ENCODE measurements around the gene TMEM94.

TMEM94 gene

GRCh38 chr17:75468779-75469373 is 12.4 kb downstream of the TMEM94 start:
- Histone ChIP-seq H3K27ac (no peak overlapping the region), H3K36me3 (ENCODE audit: insufficient read depth, low read length) (peaks cover 16% of the 10 kb centered on the region; the same call in 1 of the 2 replicates), H3K9me3 (ENCODE audit: low read depth, low read length) (no peaks in the 10 kb centered on the region), H3K4me3 (no peak overlapping the region), H3K9ac (ENCODE audit: insufficient read length) (no peak overlapping the region)
- TF ChIP-seq EZH2 (IDR thresholded peaks at IDR 0.05): no peak
- no peak for DNase-seq (ENCODE audit: low read depth, low spot score)

GRCh38 chr17:75471207-75471606 is 14.8 kb downstream of the TMEM94 start:
- no peak for TF ChIP-seq FOXP2 (optimal IDR thresholded peaks at IDR 0.05; ENCODE audit: control extremely low read depth, extremely low read length, insufficient read depth)
- no peak for TF ChIP-seq EZH2 (IDR thresholded peaks at IDR 0.05)
- no peak for TF ChIP-seq POLR2AphosphoS5 (IDR thresholded peaks at IDR 0.05; ENCODE audit: borderline replicate concordance, low read depth, low read length)
- Histone ChIP-seq H3K9me3 (ENCODE audit: low read depth, low read length) (no peaks in the 10 kb centered on the region), H3K9ac (ENCODE audit: insufficient read length) (no peak overlapping the region), H3K36me3 (ENCODE audit: insufficient read depth, low read length) (peaks cover 16% of the 10 kb centered on the region; the same call in 1 of the 2 replicates), H3K4me3 (no peak overlapping the region), H3K27ac (no peak overlapping the region)
- no peak for DNase-seq (ENCODE audit: low read depth, low spot score)

GRCh38 chr17:75472119-75472518 is 15.7 kb downstream of the TMEM94 start:
- no peak overlapping the region for H3K9ac ChIP-seq (ENCODE audit: insufficient read length)
- TF ChIP-seq EZH2 (IDR thresholded peaks at IDR 0.05) (no peak), POLR2AphosphoS5 (IDR thresholded peaks at IDR 0.05; ENCODE audit: borderline replicate concordance, low read depth, low read length) (no peak), FOXP2 (optimal IDR thresholded peaks at IDR 0.05; ENCODE audit: control extremely low read depth, extremely low read length, insufficient read depth) (no peak)
- H3K27ac ChIP-seq: no peak overlapping the region
- DNase-seq (ENCODE audit: low read depth, low spot score): no peak
- no peak overlapping the region for H3K4me3 ChIP-seq
- H3K9me3 ChIP-seq (ENCODE audit: low read depth, low read length): no peaks in the 10 kb centered on the region
- H3K36me3 ChIP-seq (ENCODE audit: insufficient read depth, low read length): peaks cover 16% of the 10 kb centered on the region; the same call in 1 of the 2 replicates

GRCh38 chr17:75473246-75473645 is 16.8 kb downstream of the TMEM94 start:
- H3K27ac ChIP-seq: no peak overlapping the region
- H3K36me3 ChIP-seq (ENCODE audit: insufficient read depth, low read length): peaks cover 16% of the 10 kb centered on the region; the same call in 1 of the 2 replicates
- no peaks in the 10 kb centered on the region for H3K9me3 ChIP-seq (ENCODE audit: low read depth, low read length)
- no peak overlapping the region for H3K9ac ChIP-seq (ENCODE audit: insufficient read length)
- H3K4me3 ChIP-seq: no peak overlapping the region
- no peak for DNase-seq (ENCODE audit: low read depth, low spot score)
- TF ChIP-seq FOXP2 (optimal IDR thresholded peaks at IDR 0.05; ENCODE audit: control extremely low read depth, extremely low read length, insufficient read depth): no peak
- TF ChIP-seq EZH2 (IDR thresholded peaks at IDR 0.05): no peak
- TF ChIP-seq POLR2AphosphoS5 (IDR thresholded peaks at IDR 0.05; ENCODE audit: borderline replicate concordance, low read depth, low read length): no peak

GRCh38 chr17:75474736-75475135 is 18.3 kb downstream of the TMEM94 start:
- Histone ChIP-seq H3K27ac (no peak overlapping the region), H3K4me3 (no peak overlapping the region), H3K9ac (ENCODE audit: insufficient read length) (no peak overlapping the region), H3K9me3 (ENCODE audit: low read depth, low read length) (no peaks in the 10 kb centered on the region), H3K36me3 (ENCODE audit: insufficient read depth, low read length) (peaks cover 16% of the 10 kb centered on the region; the same call in 1 of the 2 replicates)
- no peak for DNase-seq (ENCODE audit: low read depth, low spot score)
- TF ChIP-seq POLR2AphosphoS5 (IDR thresholded peaks at IDR 0.05; ENCODE audit: borderline replicate concordance, low read depth, low read length) (no peak), EZH2 (IDR thresholded peaks at IDR 0.05) (no peak), FOXP2 (optimal IDR thresholded peaks at IDR 0.05; ENCODE audit: control extremely low read depth, extremely low read length, insufficient read depth) (no peak)

GRCh38 chr17:75475144-75475835 is 18.9 kb downstream of the TMEM94 start:
- Histone ChIP-seq H3K36me3 (ENCODE audit: insufficient read depth, low read length) (peaks cover 16% of the 10 kb centered on the region; the same call in 1 of the 2 replicates), H3K27ac (no peak overlapping the region), H3K9me3 (ENCODE audit: low read depth, low read length) (no peaks in the 10 kb centered on the region), H3K9ac (ENCODE audit: insufficient read length) (no peak overlapping the region), H3K4me3 (no peak overlapping the region)
- no peak for TF ChIP-seq POLR2AphosphoS5 (IDR thresholded peaks at IDR 0.05; ENCODE audit: borderline replicate concordance, low read depth, low read length)
- no peak for TF ChIP-seq FOXP2 (optimal IDR thresholded peaks at IDR 0.05; ENCODE audit: control extremely low read depth, extremely low read length, insufficient read depth)
- TF ChIP-seq EZH2 (IDR thresholded peaks at IDR 0.05): no peak
- no peak for DNase-seq (ENCODE audit: low read depth, low spot score)

GRCh38 chr17:75475851-75476250 is 19.4 kb downstream of the TMEM94 start:
- peaks cover 16% of the 10 kb centered on the region; the same call in 1 of the 2 replicates for H3K36me3 ChIP-seq (ENCODE audit: insufficient read depth, low read length)
- H3K9ac ChIP-seq (ENCODE audit: insufficient read length): no peak overlapping the region
- DNase-seq (ENCODE audit: low read depth, low spot score): no peak
- TF ChIP-seq EZH2 (IDR thresholded peaks at IDR 0.05) (no peak), FOXP2 (optimal IDR thresholded peaks at IDR 0.05; ENCODE audit: control extremely low read depth, extremely low read length, insufficient read depth) (no peak), POLR2AphosphoS5 (IDR thresholded peaks at IDR 0.05; ENCODE audit: borderline replicate concordance, low read depth, low read length) (no peak)
- no peak overlapping the region for H3K4me3 ChIP-seq
- H3K27ac ChIP-seq: no peak overlapping the region
- H3K9me3 ChIP-seq (ENCODE audit: low read depth, low read length): no peaks in the 10 kb centered on the region

- H3K4me3 ChIP-seq: no peak overlapping the region
- H3K9ac ChIP-seq (ENCODE audit: insufficient read length): no peak overlapping the region
- TF ChIP-seq EZH2 (IDR thresholded peaks at IDR 0.05) (no peak), POLR2AphosphoS5 (IDR thresholded peaks at IDR 0.05; ENCODE audit: borderline replicate concordance, low read depth, low read length) (no peak), FOXP2 (optimal IDR thresholded peaks at IDR 0.05; ENCODE audit: control extremely low read depth, extremely low read length, insufficient read depth) (no peak)
- H3K36me3 ChIP-seq (ENCODE audit: insufficient read depth, low read length): peaks cover 16% of the 10 kb centered on the region; the same call in 1 of the 2 replicates
- H3K9me3 ChIP-seq (ENCODE audit: low read depth, low read length): no peaks in the 10 kb centered on the region
- DNase-seq (ENCODE audit: low read depth, low spot score): no peak
- H3K27ac ChIP-seq: no peak overlapping the region
Measured at GRCh38 chr17:75476271-75476671, 19.8 kb downstream of the TMEM94 start.
